IMR-90 (cell line): ENCODE measurements around the gene GPLD1. TPM values are rescaled to one million over a fixed set of nuclear protein-coding genes. Genes with fewer than 3 reads are reported as not detected.

Experiments
- ATAC-seq: fragments of 200-7000 bp; cut with Tn5 transposase; 2 replicates; pipeline ENCODE4 v1.9.1; 2020; ENCODE audit warnings: low read depth, mild to moderate bottlenecking, moderate library complexity
- BruUV-seq: library from RNA; stranded (reverse); fragments of 400-500 nt; replicated peaks from 2 replicates; lab custom pipeline; 2021; lab: Mats Ljungman, UMichigan
- CTCF ChIA-PET: fragments of 300-600 bp; formaldehyde crosslinking; extraction: SDS; loops from one replicate; lab custom pipeline; 2021; ENCODE audit warnings: antibody characterized with exemption; lab: Yijun Ruan, JAX
- POLR2A ChIA-PET: fragments of 300-600 bp; sonication (Branson Sonifier 250); formaldehyde crosslinking; loops from one replicate; lab custom pipeline; 2022; ENCODE audit warnings: antibody characterized with exemption; ENCODE audit not compliant: unreplicated experiment; lab: Charles Lee
- DNase-seq: peaks from one replicate; pipeline ENCODE4 v3.0.0; 2013
- H2AFZ ChIP-seq: replicated peaks from 2 replicates; pipeline ENCODE3; 2013; ENCODE audit warnings: low read length, mild to moderate bottlenecking; ENCODE audit not compliant: poor library complexity
- H2AK5ac ChIP-seq: 2 replicates; pipeline ENCODE4 v1.6.1; 2013; ENCODE audit warnings: low read depth, low read length, inconsistent platforms
- H2AK9ac ChIP-seq: replicated peaks from 2 replicates; pipeline ENCODE3; 2013; ENCODE audit warnings: mild to moderate bottlenecking, low read depth, low read length, moderate library complexity; ENCODE audit not compliant: poor library complexity
- H2BK120ac ChIP-seq: 2 replicates; pipeline ENCODE4 v1.6.1; 2013; ENCODE audit warnings: low read depth, low read length, inconsistent platforms
- H2BK15ac ChIP-seq: 3 replicates; pipeline ENCODE4 v1.6.1; 2013; ENCODE audit warnings: low read depth, low read length, inconsistent platforms
- H2BK20ac ChIP-seq: 2 replicates; pipeline ENCODE4 v1.6.1; 2013; ENCODE audit warnings: low read depth, mild to moderate bottlenecking, inconsistent platforms, low read length, moderate library complexity
- H2BK5ac ChIP-seq: 2 replicates; pipeline ENCODE4 v1.6.1; 2013; ENCODE audit warnings: mild to moderate bottlenecking, low read depth, low read length, inconsistent platforms; ENCODE audit not compliant: poor library complexity, severe bottlenecking
- H3K14ac ChIP-seq: replicated peaks from 2 replicates; pipeline ENCODE4 v1.6.1; 2013; ENCODE audit warnings: low read depth, low read length, inconsistent platforms
- H3K18ac ChIP-seq: 2 replicates; pipeline ENCODE4 v1.6.1; 2013; ENCODE audit warnings: low read depth, low read length, control low read depth
- H3K23ac ChIP-seq: 2 replicates; pipeline ENCODE4 v1.6.1; 2013; ENCODE audit warnings: low read depth, low read length, inconsistent platforms
- H3K27ac ChIP-seq: 2 replicates; pipeline ENCODE4 v1.5.1; 2013; ENCODE audit warnings: mild to moderate bottlenecking, control low read depth, low read length; ENCODE audit not compliant: insufficient read depth
- H3K27me3 ChIP-seq: 2 replicates; pipeline ENCODE4 v1.6.1; 2013; ENCODE audit warnings: low read length; ENCODE audit not compliant: control insufficient read depth, insufficient read depth
- H3K36me3 ChIP-seq: 2 replicates; pipeline ENCODE4 v1.6.1; 2013; ENCODE audit warnings: low read length, mixed read lengths; ENCODE audit not compliant: control insufficient read depth, insufficient read depth
- H3K4ac ChIP-seq: 2 replicates; pipeline ENCODE4 v1.6.1; 2013; ENCODE audit warnings: low read depth, low read length, inconsistent platforms
- H3K4me1 ChIP-seq: 2 replicates; pipeline ENCODE4 v1.6.1; 2013; ENCODE audit warnings: low read length, mixed read lengths; ENCODE audit not compliant: control insufficient read depth, insufficient read depth
- H3K4me2 ChIP-seq: 2 replicates; pipeline ENCODE4 v1.6.1; 2013; ENCODE audit warnings: low read depth, mild to moderate bottlenecking, control low read depth, low read length, moderate library complexity
- H3K4me3 ChIP-seq: 2 replicates; pipeline ENCODE4 v1.5.1; 2013; ENCODE audit warnings: low read depth, mild to moderate bottlenecking, control low read depth, low read length, moderate library complexity; ENCODE audit not compliant: insufficient read depth
- H3K56ac ChIP-seq: 2 replicates; pipeline ENCODE4 v1.6.1; 2013; ENCODE audit warnings: low read length, inconsistent platforms; ENCODE audit not compliant: insufficient read depth; ENCODE audit errors: extremely low read depth
- H3K79me1 ChIP-seq, 2 experiments: 2 replicates each; pipeline ENCODE4 v1.6.1; 2013; ENCODE audit warnings: low read length in 2 of 2, inconsistent platforms in 1 of 2, low read depth in 1 of 2
- H3K9ac ChIP-seq: 2 replicates; pipeline ENCODE4 v1.6.1; 2013; ENCODE audit warnings: low read depth, low read length, control low read depth
- H3K9me1 ChIP-seq: 2 replicates; pipeline ENCODE4 v1.6.1; 2013; ENCODE audit warnings: low read length, inconsistent platforms; ENCODE audit not compliant: insufficient read depth
- H3K9me3 ChIP-seq: 2 replicates; pipeline ENCODE4 v1.6.1; 2013; ENCODE audit warnings: low read length; ENCODE audit not compliant: control insufficient read depth, insufficient read depth
- H4K20me1 ChIP-seq: 2 replicates; pipeline ENCODE4 v1.6.1; 2013; ENCODE audit warnings: low read length, inconsistent platforms; ENCODE audit not compliant: insufficient read depth
- H4K5ac ChIP-seq: 2 replicates; pipeline ENCODE4 v1.6.1; 2013; ENCODE audit warnings: mild to moderate bottlenecking, low read depth, low read length, control low read depth
- H4K8ac ChIP-seq, 2 experiments: 2 replicates each; pipeline ENCODE4 v1.6.1; 2013; ENCODE audit warnings: low read depth in 2 of 2, low read length in 2 of 2, control low read depth in 1 of 2, inconsistent platforms in 1 of 2
- H4K91ac ChIP-seq: 2 replicates; pipeline ENCODE4 v1.6.1; 2013; ENCODE audit warnings: low read depth, low read length, inconsistent platforms; ENCODE audit not compliant: insufficient read depth
- MXI1 ChIP-seq: IDR thresholded peaks from 2 replicates; pipeline ENCODE4 v1.6.1; 2012; ENCODE audit warnings: low read depth, mild to moderate bottlenecking, low read length, moderate library complexity, borderline replicate concordance
- SMC3 ChIP-seq: fragments of 150-350 bp; IDR thresholded peaks from 2 replicates; pipeline ENCODE4 v1.6.1; 2016; ENCODE audit warnings: low read depth, mild to moderate bottlenecking, antibody characterized with exemption, low read length, moderate library complexity
- WGBS, 2 experiments: methylation state at CpG; one replicate each; pipeline versions ENCODE4 v1.1.5 to v1.1.7; 2013; ENCODE audit warnings: missing lambda C conversion rate in 2 of 2; ENCODE audit not compliant: insufficient read length in 1 of 2; ENCODE audit errors: extremely low coverage in 2 of 2; 5-methylcytosine and 5-hydroxymethylcytosine counted together
- dilution Hi-C: fragments of 300-500 bp; cut with HindIII; formaldehyde crosslinking; loops from one replicate; pipeline ENCODE4 v1.14.3; 2018; ENCODE audit warnings: low sequenced_read_pairs; ENCODE audit not compliant: unreplicated experiment
- in situ Hi-C: fragments of 300-500 bp; cut with MboI; formaldehyde crosslinking; loops from 3 replicates; pipeline ENCODE4 v1.14.3; 2019; ENCODE audit warnings: low sequenced_read_pairs, inconsistent platforms, mixed read lengths
- intact Hi-C: fragments of 100-400 bp; cut with micrococcal nuclease; formaldehyde crosslinking; loops from 2 replicates; pipeline ENCODE4 v1.10.0; 2022
- polyA plus RNA-seq, 3 experiments: library from polyadenylated mRNA; depleted of rRNA; stranded (reverse); fragments of >200 nt; gene quantifications; 2 replicates each; pipeline ENCODE4 v1.2.3, GENCODE V29; 2012; ENCODE audit warnings: low replicate concordance in 1 of 3
- total RNA-seq: library from RNA; depleted of rRNA; stranded (reverse); fragments of >200 nt; gene quantifications from 2 replicates; pipeline ENCODE4 v1.2.3, GENCODE V29; 2012

GPLD1 gene
- total and polyA plus RNA-seq, 2 of the 4 experiments (the other 2 are of a cell fraction), result 0.05 to 0.18 TPM

GRCh38 chr6:24497254-24497970, 8.0 kb upstream of the GPLD1 start:
- H2BK20ac ChIP-seq, result no peak overlapping the region
- ChIA-PET POLR2A (no interaction called here), CTCF (no interaction called here)
- no peak overlapping the region for H3K23ac ChIP-seq
- H2AK9ac ChIP-seq, result no peak overlapping the region
- no peaks in the 10 kb centered on the region for H3K36me3 ChIP-seq
- intact Hi-C loops, result no loop called here
- no peak overlapping the region for H2AK5ac ChIP-seq
- dilution Hi-C loops, result no loop called here
- no peak overlapping the region for H3K27ac ChIP-seq
- in situ Hi-C loops, result no loop called here
- no peak overlapping the region for H2AFZ ChIP-seq
- H2BK15ac ChIP-seq, result no peak overlapping the region
- no peak overlapping the region for H3K4me2 ChIP-seq
- peaks cover 12% of the 10 kb centered on the region for H3K27me3 ChIP-seq
- H3K79me1 ChIP-seq, result no peaks in the 10 kb centered on the region
- no peak overlapping the region for H3K4ac ChIP-seq
- peaks cover 5% of the 10 kb centered on the region for H3K4me1 ChIP-seq
- no peak overlapping the region for H4K8ac ChIP-seq
- H4K91ac ChIP-seq, result no peak overlapping the region
- H3K56ac ChIP-seq, result no peak overlapping the region
- no peaks in the 10 kb centered on the region for H3K9me1 ChIP-seq
- H2BK5ac ChIP-seq, result no peak overlapping the region
- H3K14ac ChIP-seq, result no peak overlapping the region
- no peaks in the 10 kb centered on the region for H3K9me3 ChIP-seq
- ATAC-seq (no peak), DNase-seq (no peak)
- H3K9ac ChIP-seq, result no peak overlapping the region
- TF ChIP-seq MXI1 (no peak), SMC3 (no peak)
- no TSS peak for BruUV-seq
- H4K5ac ChIP-seq, result no peak overlapping the region
- H4K20me1 ChIP-seq, result no peaks in the 10 kb centered on the region
- H3K18ac ChIP-seq, result no peak overlapping the region
- H2BK120ac ChIP-seq, result no peak overlapping the region
- no peak overlapping the region for H3K4me3 ChIP-seq
- no CpG with 5 or more reads among the region's 11 CpGs for WGBS, 2 experiments
